AG10803 (cell line): ENCODE measurements around the gene ANO7.

Source experiments
- DNase-seq: peaks from one replicate; pipeline ENCODE4 v3.0.0; 2010; ENCODE audit warnings: low read depth
- H3K4me3 ChIP-seq: 2 replicates; pipeline ENCODE4 v1.5.1; 2011; ENCODE audit warnings: mild to moderate bottlenecking, low read length, control low read depth
- TF ChIP-seq, protein P1 (sequence below): conservative IDR thresholded peaks from 2 replicates; pipeline ENCODE4 v1.5.1; 2011; ENCODE audit warnings: mild to moderate bottlenecking, low read length, control low read depth, inconsistent platforms

The ANO7 gene

GRCh38 chr2:241239552-241240202 is 51.2 kb downstream of the ANO7 start:
- no peak for DNase-seq
- TF ChIP-seq, protein P1, sequence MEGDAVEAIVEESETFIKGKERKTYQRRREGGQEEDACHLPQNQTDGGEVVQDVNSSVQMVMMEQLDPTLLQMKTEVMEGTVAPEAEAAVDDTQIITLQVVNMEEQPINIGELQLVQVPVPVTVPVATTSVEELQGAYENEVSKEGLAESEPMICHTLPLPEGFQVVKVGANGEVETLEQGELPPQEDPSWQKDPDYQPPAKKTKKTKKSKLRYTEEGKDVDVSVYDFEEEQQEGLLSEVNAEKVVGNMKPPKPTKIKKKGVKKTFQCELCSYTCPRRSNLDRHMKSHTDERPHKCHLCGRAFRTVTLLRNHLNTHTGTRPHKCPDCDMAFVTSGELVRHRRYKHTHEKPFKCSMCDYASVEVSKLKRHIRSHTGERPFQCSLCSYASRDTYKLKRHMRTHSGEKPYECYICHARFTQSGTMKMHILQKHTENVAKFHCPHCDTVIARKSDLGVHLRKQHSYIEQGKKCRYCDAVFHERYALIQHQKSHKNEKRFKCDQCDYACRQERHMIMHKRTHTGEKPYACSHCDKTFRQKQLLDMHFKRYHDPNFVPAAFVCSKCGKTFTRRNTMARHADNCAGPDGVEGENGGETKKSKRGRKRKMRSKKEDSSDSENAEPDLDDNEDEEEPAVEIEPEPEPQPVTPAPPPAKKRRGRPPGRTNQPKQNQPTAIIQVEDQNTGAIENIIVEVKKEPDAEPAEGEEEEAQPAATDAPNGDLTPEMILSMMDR, result no peak

GRCh38 chr2:241240320-241241004 is 52.0 kb downstream of the ANO7 start:
- DNase-seq, result no peak
- TF ChIP-seq, protein P1, result no peak
- H3K4me3 ChIP-seq, result no peak overlapping the region

More at GRCh38 chr2:241239552-241240202, 51.2 kb downstream of the ANO7 start:
- H3K4me3 ChIP-seq, result no peak overlapping the region

DNA sequence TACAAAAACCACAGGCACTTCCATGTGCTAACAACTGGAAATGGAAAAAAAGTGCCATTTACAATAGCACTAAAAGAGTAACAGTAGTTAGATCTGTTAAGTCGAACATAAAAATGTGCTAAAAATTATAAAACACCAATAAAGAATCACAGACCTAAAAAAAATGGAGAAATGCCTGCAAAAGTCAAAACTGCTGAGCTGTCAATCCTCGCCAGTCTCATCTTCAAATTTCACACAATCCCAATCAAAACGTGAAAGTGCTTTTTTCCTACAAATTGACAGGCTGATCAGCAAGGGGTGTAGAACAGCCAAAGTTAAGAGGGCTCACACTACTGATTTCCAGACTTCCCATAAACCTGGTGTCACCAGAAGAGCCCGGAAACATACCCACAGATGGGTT is 53.2 kb downstream of the ANO7 start:
- no peak for DNase-seq
- H3K4me3 ChIP-seq, result no peak overlapping the region
- TF ChIP-seq, protein P1, result no peak

DNA sequence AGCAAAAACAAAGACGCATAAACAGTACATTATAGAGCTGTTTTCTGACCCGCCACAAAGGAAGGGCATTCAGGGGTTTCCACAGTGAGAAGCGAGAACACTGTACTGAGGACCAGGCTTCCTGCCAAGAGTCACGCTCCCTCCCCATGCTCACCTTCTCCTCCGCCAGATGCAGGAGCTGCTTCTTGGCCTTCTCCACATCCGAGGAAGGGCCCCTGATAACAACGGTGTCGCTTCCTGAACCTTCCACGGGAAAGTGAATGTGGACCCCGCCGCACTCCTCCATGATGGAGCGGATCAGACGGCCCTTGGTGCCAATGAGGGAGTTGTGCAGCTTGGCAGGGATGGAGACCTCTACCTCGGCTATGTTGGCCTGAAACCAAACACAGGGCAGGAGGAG is 53.8 kb downstream of the ANO7 start:
- no peak overlapping the region for H3K4me3 ChIP-seq
- no peak for DNase-seq
- TF ChIP-seq, protein P1, result no peak

DNA sequence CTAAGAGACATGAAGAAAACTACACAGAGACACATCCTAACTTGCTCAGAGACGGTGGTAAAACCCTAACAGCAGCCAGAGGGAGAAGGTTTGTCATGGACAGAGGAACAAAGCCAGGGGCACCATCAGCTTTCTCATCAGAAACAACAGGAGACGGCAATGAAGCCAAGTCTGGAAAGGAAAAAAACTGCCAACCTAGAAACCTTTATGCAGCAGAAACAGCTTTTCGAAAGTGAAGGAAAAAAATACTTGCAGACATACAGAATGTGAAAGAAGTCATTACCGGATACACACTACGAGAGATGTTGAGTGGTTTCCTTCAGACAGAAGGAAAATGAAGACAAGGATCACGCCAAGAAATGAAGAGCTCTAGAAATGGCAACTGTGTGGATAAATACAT is 55.9 kb downstream of the ANO7 start:
- TF ChIP-seq, protein P1, result no peak
- DNase-seq, result no peak
- no peak overlapping the region for H3K4me3 ChIP-seq

DNA sequence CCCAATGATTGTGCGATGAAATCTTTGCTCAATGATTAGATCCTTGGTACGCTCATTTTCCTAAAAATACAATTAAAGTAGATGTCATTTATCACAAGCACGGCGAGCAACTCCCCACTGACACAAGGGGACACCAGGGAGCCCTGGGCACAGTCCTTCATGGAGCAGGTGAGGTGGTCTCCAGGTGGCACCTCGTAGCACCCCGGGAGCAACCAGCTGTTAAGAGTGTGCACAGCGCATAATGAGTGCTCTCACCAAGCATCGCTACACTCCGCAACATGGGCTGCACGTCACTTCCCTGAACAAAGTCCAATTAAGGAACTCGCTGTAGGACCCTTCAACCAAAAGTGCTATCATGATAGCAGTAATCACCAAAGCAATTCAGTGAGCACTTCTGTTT is 59.8 kb downstream of the ANO7 start:
- no peak overlapping the region for H3K4me3 ChIP-seq
- DNase-seq, result no peak
- TF ChIP-seq, protein P1, result no peak

GRCh38 chr2:241248897-241249296 is 60.4 kb downstream of the ANO7 start:
- DNase-seq, result no peak
- H3K4me3 ChIP-seq, result no peak overlapping the region
- TF ChIP-seq, protein P1, result no peak
